Activated naive CD4-positive, alpha-beta T cell treated with anti-CD3 and anti-CD28 coated beads, Interleukin-2, amount 10 ng/mL, durations not matched to agents 7 days and 5 days (primary cell): ENCODE results near the gene VPS9D1.
A peak's percentile ranks its signal among the peaks of the same experiment; 100 is the strongest.
"Not testable (repeated sequence)": the region's sequence is repeated elsewhere in the genome, so short reads cannot be mapped to it uniquely, and the experiment has no call there.

Source experiments
- CTCF ChIA-PET: fragments of 350-600 bp; sonication (Branson Sonifier 250); formaldehyde crosslinking; loops from one replicate; lab custom pipeline; 2021; ENCODE audit warnings: antibody characterized with exemption; lab: Charles Lee
- DNase-seq: peaks from one replicate; pipeline ENCODE4 v3.0.0-alpha.2; 2020
- H3K27ac Mint-ChIP-seq: one replicate; pipeline ENCODE4 v1.8.0; 2021; ENCODE audit warnings: mild to moderate bottlenecking, moderate library complexity, mixed read lengths
- H3K27me3 Mint-ChIP-seq: one replicate; pipeline ENCODE4 v1.8.0; 2021; ENCODE audit warnings: mild to moderate bottlenecking, mixed read lengths
- H3K36me3 Mint-ChIP-seq: one replicate; pipeline ENCODE4 v1.8.0; 2021; ENCODE audit warnings: mixed read lengths
- H3K4me1 Mint-ChIP-seq: one replicate; pipeline ENCODE4 v1.8.0; 2021; ENCODE audit warnings: mixed read lengths
- H3K4me3 Mint-ChIP-seq: one replicate; pipeline ENCODE4 v1.8.0; 2021; ENCODE audit warnings: mild to moderate bottlenecking, moderate library complexity, mixed read lengths
- H3K9me3 Mint-ChIP-seq: one replicate; pipeline ENCODE4 v1.8.0; 2021; ENCODE audit warnings: mixed read lengths

The VPS9D1 gene

GRCh38 chr16:89690392-89690901 lies 30.3 kb downstream of the VPS9D1 start:
- H3K4me3 Mint-ChIP-seq: no peak overlapping the region
- H3K9me3 Mint-ChIP-seq: no peaks in the 10 kb centered on the region
- H3K27me3 Mint-ChIP-seq: no peaks in the 10 kb centered on the region
- H3K36me3 Mint-ChIP-seq: peaks cover 27% of the 10 kb centered on the region
- H3K27ac Mint-ChIP-seq: no peak overlapping the region
- DNase-seq: no peak
- CTCF ChIA-PET: no interaction called here
- H3K4me1 Mint-ChIP-seq: peaks cover 22% of the 10 kb centered on the region

DNA sequence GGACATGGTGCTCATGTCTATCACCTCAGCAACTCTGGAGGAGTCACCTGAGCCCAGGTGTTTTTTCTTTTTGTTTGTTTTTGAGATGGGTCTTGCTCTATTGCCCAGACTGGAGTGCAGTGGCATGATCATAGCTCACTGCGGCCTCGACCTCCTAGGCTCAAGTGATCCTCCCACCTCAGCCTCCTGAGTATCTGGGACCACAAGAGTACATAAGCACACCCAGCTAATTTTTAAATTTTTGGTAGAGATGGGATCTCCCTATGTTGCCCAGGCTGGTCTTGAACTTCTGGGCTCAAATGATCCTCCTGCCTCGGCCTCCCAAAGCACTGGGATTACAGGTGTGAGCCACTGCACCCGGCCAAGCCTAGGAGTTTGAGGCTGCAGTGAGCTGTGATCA lies 31.1 kb downstream of the VPS9D1 start:
- Mint-ChIP-seq H3K4me1 (peaks cover 21% of the 10 kb centered on the region), H3K36me3 (peaks cover 28% of the 10 kb centered on the region)
- not testable (repeated sequence) for H3K4me3 Mint-ChIP-seq, H3K27ac Mint-ChIP-seq, DNase-seq, H3K27me3 Mint-ChIP-seq, H3K9me3 Mint-ChIP-seq
- CTCF ChIA-PET: interaction anchor here (2.4 kb wide), 1 partner anchor 10 kb away, joined by 18 read pairs; no protein-coding TSS in a partner anchor

- CTCF ChIA-PET: interaction anchor here (2.4 kb wide), 1 partner anchor 10 kb away, joined by 18 read pairs; no protein-coding TSS in a partner anchor
- Mint-ChIP-seq H3K4me3 (no peak overlapping the region), H3K27me3 (no peaks in the 10 kb centered on the region), H3K9me3 (peaks cover 3% of the 10 kb centered on the region), H3K36me3 (peaks cover 28% of the 10 kb centered on the region), H3K4me1 (peaks cover 21% of the 10 kb centered on the region), H3K27ac (no peak overlapping the region)
- no peak for DNase-seq
Measured at GRCh38 chr16:89689142-89689541, 31.6 kb downstream of the VPS9D1 start.

- peak overlapping the region; percentile 92 for H3K4me3 Mint-ChIP-seq
- peaks cover 3% of the 10 kb centered on the region for H3K9me3 Mint-ChIP-seq
- no peak overlapping the region for H3K27ac Mint-ChIP-seq
- peaks cover 24% of the 10 kb centered on the region for H3K36me3 Mint-ChIP-seq
- CTCF ChIA-PET: interaction anchor here (2.4 kb wide), 1 partner anchor 11 kb away, joined by 18 read pairs; no protein-coding TSS in a partner anchor
- H3K4me1 Mint-ChIP-seq: peaks cover 21% of the 10 kb centered on the region
- no peaks in the 10 kb centered on the region for H3K27me3 Mint-ChIP-seq
- no peak for DNase-seq
Measured at GRCh38 chr16:89688395-89688794, 32.3 kb downstream of the VPS9D1 start.

GRCh38 chr16:89687092-89687940 lies 33.4 kb downstream of the VPS9D1 start:
- peak overlapping the region; percentile 82 for H3K27ac Mint-ChIP-seq
- DNase-seq: no peak
- CTCF ChIA-PET: interaction anchor here (0.6 to 2.4 kb wide), 4 partner anchors 12 to 28 kb away, joined by 3 to 18 read pairs (median 4); no protein-coding TSS in a partner anchor

GRCh38 chr16:89686520-89687091 lies 34.1 kb downstream of the VPS9D1 start, which contains the start of gene CDK10:
Gene CDK10, plus strand, starts transcription at chr16:89686689. Its CDS starts 22 bp downstream, at chr16:89686711.
- Mint-ChIP-seq H3K4me1 (peaks cover 21% of the 10 kb centered on the region), H3K27me3 (no peaks in the 10 kb centered on the region), H3K4me3 (peak within 1 kb of the TSS; percentile 92), H3K9me3 (peaks cover 3% of the 10 kb centered on the region), H3K36me3 (peaks cover 21% of the 10 kb centered on the region), H3K27ac (peak within 1 kb of the TSS; percentile 90)
- DNase-seq: peak; percentile 91
- CTCF ChIA-PET: interaction anchor here (0.6 to 1.3 kb wide), 2 partner anchors 14 to 18 kb away, joined by 3 to 4 read pairs; no protein-coding TSS in a partner anchor

More at GRCh38 chr16:89687092-89687940, 33.4 kb downstream of the VPS9D1 start:
- H3K36me3 Mint-ChIP-seq: peaks cover 21% of the 10 kb centered on the region
- H3K27me3 Mint-ChIP-seq: no peaks in the 10 kb centered on the region
- H3K4me1 Mint-ChIP-seq: peaks cover 21% of the 10 kb centered on the region
- peaks cover 3% of the 10 kb centered on the region for H3K9me3 Mint-ChIP-seq
- peak overlapping the region; percentile 92 for H3K4me3 Mint-ChIP-seq

DNA sequence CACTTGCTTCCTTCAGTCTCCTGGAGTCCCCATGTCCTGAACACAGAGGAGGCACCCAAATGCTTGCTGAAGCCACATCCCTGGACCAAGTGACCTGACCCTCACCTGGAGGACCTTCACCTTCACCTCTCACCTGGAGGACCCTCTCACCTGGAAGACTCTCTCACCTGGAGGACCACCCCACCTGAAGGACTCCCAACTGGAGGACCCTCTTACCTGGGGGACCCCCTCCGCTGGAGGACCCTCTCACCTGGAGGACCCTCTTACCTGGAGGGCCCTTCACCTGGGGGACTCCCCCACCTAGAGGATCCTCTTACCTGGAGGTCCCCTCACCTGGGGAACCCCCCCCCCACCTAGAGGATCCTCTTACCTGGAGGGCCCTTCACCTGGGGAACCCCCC lies 34.8 kb downstream of the VPS9D1 start:
- peaks cover 21% of the 10 kb centered on the region for H3K36me3 Mint-ChIP-seq
- H3K4me1 Mint-ChIP-seq: peaks cover 21% of the 10 kb centered on the region
- CTCF ChIA-PET: no interaction called here
- no peak for DNase-seq
- H3K27ac Mint-ChIP-seq: peak overlapping the region; percentile 29
- H3K27me3 Mint-ChIP-seq: no peaks in the 10 kb centered on the region
- H3K9me3 Mint-ChIP-seq: peaks cover 3% of the 10 kb centered on the region
- peak overlapping the region; percentile 54 for H3K4me3 Mint-ChIP-seq

DNA sequence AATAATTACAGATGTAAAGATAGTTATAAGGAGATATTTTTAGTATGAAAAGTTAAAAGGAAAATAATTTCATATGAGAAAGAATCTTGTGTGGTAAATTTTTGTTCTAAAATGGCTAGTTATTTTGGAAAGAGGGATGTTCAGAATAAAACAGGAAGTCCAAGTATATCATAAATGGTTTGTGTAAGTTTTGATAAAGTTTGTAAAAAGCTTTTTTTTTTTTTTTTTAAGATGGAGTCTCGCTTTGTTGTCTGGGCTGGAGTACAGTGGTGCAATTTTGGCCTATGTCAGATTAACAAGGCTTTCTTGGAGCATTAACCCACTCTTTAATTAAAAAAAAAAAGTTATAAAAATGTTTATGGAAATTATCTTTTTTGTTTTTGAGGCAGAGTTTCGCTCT lies 42.4 kb downstream of the VPS9D1 start:
- H3K27me3 Mint-ChIP-seq: no peaks in the 10 kb centered on the region
- no peak overlapping the region for H3K4me3 Mint-ChIP-seq
- peaks cover 2% of the 10 kb centered on the region for H3K9me3 Mint-ChIP-seq
- no peak overlapping the region for H3K27ac Mint-ChIP-seq
- no peaks in the 10 kb centered on the region for H3K36me3 Mint-ChIP-seq
- DNase-seq: no peak
- H3K4me1 Mint-ChIP-seq: no peaks in the 10 kb centered on the region
- CTCF ChIA-PET: no interaction called here

DNA sequence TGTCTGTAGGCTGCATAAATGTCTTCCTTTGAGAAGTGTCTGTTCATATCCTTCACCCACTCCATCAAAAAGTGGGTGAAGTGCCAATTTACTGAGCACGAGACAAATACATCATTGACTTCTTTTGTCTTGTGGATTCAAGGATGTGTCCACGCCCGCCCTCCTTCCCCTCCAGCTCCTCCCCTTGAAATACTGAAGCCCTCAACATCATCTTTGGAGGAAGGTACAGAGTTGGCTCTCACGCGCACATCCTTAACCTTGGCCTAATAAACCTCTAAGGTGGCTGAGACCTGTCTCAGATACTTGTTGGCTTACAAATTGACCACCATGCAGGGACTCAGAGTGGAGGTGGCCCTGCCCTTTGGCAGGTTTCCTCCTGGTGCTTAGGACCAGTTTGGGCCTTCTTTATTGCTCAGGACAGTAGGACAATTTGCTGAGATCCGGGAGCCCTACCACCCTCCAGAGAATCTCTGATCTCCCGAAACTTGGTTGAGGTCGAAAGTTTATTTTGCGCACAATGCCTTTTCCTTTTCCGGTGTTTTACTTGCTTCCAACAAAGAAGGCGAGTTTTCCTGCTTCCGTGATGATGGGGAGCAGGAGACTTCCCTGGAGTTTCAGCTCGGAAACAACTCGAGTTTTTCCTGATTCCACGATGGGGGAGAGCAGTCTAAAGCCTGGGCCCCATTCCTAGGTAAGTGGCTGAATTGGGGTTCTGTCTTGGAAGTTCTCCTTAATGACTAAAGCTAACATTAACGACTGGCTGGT lies 48.3 kb downstream of the VPS9D1 start:
- DNase-seq: no peak
- Mint-ChIP-seq H3K36me3 (no peaks in the 10 kb centered on the region), H3K9me3 (no peaks in the 10 kb centered on the region), H3K4me1 (peaks cover 14% of the 10 kb centered on the region), H3K27me3 (no peaks in the 10 kb centered on the region), H3K27ac (no peak overlapping the region), H3K4me3 (no peak overlapping the region)
- CTCF ChIA-PET: no interaction called here

DNA sequence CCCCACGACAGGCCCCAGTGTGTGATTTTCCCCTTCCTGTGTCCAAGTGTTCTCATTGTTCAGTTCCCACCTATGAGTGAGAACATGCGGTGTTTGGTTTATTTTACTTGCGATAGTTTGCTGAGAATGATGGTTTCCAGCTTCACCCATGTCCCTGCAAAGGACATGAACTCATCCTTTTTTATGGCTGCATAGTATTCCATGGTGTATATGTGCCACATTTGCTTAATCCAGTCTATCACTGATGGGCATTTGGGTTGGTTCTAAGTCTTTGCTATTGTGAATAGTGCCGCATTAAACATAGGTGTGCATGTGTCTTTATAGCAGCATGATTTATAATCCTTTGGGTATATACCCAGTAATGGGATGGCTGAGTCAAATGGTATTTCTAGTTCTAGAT lies 49.1 kb downstream of the VPS9D1 start:
- H3K36me3 Mint-ChIP-seq, H3K9me3 Mint-ChIP-seq, H3K4me3 Mint-ChIP-seq, H3K27me3 Mint-ChIP-seq, H3K27ac Mint-ChIP-seq, DNase-seq: not testable (repeated sequence)
- H3K4me1 Mint-ChIP-seq: peaks cover 14% of the 10 kb centered on the region
- CTCF ChIA-PET: interaction anchor here (1.3 to 1.6 kb wide), 2 partner anchors 28 to 30 kb away, joined by 4 to 8 read pairs; partner anchors contain the start of gene SPATA2L

- Mint-ChIP-seq H3K9me3 (peaks cover 7% of the 10 kb centered on the region), H3K4me3 (no peak overlapping the region), H3K27ac (no peak overlapping the region), H3K36me3 (peaks cover 5% of the 10 kb centered on the region), H3K27me3 (no peaks in the 10 kb centered on the region), H3K4me1 (peaks cover 14% of the 10 kb centered on the region)
- no peak for DNase-seq
- CTCF ChIA-PET: interaction anchor here (1.3 to 1.6 kb wide), 3 partner anchors 29 to 190 kb away, joined by 4 to 8 read pairs (median 4); partner anchors contain the start of gene SPATA2L
Measured at GRCh38 chr16:89670496-89671431, 49.9 kb downstream of the VPS9D1 start.

DNA sequence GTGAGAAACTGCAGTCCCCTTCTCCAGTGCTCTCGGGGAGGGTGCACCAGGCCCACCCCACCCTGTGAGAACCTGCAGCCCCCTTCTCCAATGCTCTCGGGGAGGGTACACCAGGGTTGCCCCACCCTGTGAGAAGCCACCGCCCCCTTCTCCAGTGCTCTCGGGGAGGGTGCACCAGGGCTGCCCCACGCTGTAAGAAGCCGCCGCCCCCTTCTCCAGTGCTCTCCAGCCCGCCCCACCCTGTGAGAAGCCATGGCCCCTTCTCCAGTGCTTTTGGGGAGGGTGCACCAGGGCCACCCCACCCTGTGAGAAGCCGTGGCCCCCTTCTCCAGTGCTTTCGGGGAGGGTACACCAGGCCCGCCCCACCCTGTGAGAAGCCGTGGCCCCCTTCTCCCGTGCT lies 50.9 kb downstream of the VPS9D1 start:
- CTCF ChIA-PET: interaction anchor here (1.3 kb wide), 1 partner anchor 191 kb away, joined by 4 read pairs; no protein-coding TSS in a partner anchor
- peaks cover 7% of the 10 kb centered on the region for H3K9me3 Mint-ChIP-seq
- no peak for DNase-seq
- H3K27me3 Mint-ChIP-seq: no peaks in the 10 kb centered on the region
- no peak overlapping the region for H3K4me3 Mint-ChIP-seq
- H3K27ac Mint-ChIP-seq: no peak overlapping the region
- peaks cover 14% of the 10 kb centered on the region for H3K4me1 Mint-ChIP-seq
- H3K36me3 Mint-ChIP-seq: peaks cover 6% of the 10 kb centered on the region

DNA sequence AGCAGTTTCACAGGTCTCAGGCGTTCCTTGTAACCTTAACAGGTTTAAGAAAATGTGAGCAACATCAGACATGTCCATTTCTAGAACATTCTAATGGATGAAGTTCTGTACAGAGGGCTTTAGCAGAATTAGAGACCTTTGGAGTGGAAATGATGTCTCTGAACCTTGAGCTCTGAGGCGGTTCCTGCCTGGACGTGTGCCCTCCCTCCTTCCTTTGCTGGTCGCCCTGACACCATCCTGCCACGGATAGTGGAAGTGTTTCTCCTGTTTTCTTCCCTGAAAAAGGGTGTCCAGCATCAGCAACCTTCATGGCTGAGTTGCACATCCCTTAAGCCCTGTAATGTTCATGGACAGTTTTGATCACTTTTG lies 51.9 kb downstream of the VPS9D1 start:
- DNase-seq: no peak
- Mint-ChIP-seq H3K4me3 (no peak overlapping the region), H3K27me3 (no peaks in the 10 kb centered on the region), H3K4me1 (peaks cover 14% of the 10 kb centered on the region), H3K27ac (no peak overlapping the region), H3K9me3 (peaks cover 7% of the 10 kb centered on the region), H3K36me3 (peaks cover 12% of the 10 kb centered on the region)
- CTCF ChIA-PET: interaction anchor here (0.6 to 1.5 kb wide), 2 partner anchors 18 to 31 kb away, joined by 3 to 9 read pairs; partner anchors contain the start of gene CDK10
